ENCODE measurements around the gene PRICKLE2.

DNA sequence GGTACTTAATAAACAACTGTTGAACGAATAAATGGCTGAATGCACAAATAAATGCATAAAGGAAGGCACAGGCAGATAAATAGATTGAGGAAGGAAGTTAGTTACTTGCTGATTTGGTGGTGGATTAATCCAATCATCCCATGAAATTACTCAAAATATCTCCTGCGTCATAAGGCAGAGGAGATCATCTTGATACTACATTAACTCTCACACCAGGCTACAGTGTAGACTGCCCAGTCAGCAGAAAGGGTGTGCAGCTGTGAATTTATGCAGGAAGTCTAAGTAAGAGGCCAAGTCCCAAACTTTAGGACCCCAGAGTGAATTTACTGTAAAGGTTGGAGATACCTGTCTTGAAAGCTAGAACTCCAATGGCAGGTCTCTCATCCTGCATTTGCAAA lies 38.6 kb downstream of the PRICKLE2 start:
- no peak for TF ChIP-seq EZH2 (IDR thresholded peaks at IDR 0.05; ENCODE audit: borderline replicate concordance, low read length)
- TF ChIP-seq, protein P1, sequence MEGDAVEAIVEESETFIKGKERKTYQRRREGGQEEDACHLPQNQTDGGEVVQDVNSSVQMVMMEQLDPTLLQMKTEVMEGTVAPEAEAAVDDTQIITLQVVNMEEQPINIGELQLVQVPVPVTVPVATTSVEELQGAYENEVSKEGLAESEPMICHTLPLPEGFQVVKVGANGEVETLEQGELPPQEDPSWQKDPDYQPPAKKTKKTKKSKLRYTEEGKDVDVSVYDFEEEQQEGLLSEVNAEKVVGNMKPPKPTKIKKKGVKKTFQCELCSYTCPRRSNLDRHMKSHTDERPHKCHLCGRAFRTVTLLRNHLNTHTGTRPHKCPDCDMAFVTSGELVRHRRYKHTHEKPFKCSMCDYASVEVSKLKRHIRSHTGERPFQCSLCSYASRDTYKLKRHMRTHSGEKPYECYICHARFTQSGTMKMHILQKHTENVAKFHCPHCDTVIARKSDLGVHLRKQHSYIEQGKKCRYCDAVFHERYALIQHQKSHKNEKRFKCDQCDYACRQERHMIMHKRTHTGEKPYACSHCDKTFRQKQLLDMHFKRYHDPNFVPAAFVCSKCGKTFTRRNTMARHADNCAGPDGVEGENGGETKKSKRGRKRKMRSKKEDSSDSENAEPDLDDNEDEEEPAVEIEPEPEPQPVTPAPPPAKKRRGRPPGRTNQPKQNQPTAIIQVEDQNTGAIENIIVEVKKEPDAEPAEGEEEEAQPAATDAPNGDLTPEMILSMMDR (IDR thresholded peaks at IDR 0.05; ENCODE audit: low read length) = no peak
